ENCODE measurements around the gene MROH8.
"Not testable (repeated sequence)": the region's sequence is repeated elsewhere in the genome, so short reads cannot be mapped to it uniquely, and the experiment has no call there.

The MROH8 gene

GRCh38 chr20:37128803-37129202 lies 50.5 kb downstream of the MROH8 start:
- no peak for TF ChIP-seq TSHZ2 (CRISPR knock-in tag; IDR thresholded peaks at IDR 0.05)
- no peak for TF ChIP-seq CSRNP3 (CRISPR knock-in tag; IDR thresholded peaks at IDR 0.05)
- no peak for TF ChIP-seq GLIS3 (CRISPR knock-in tag; IDR thresholded peaks at IDR 0.05)
- no peak for TF ChIP-seq ISL1 (CRISPR knock-in tag; IDR thresholded peaks at IDR 0.05)
- no peak for TF ChIP-seq POU6F1 (CRISPR knock-in tag; IDR thresholded peaks at IDR 0.05; ENCODE audit: borderline replicate concordance, low read depth)
- TF ChIP-seq ESRRG (CRISPR knock-in tag; IDR thresholded peaks at IDR 0.05): no peak
- TF ChIP-seq ZNF8 (CRISPR knock-in tag; IDR thresholded peaks at IDR 0.05): no peak
- TF ChIP-seq ZC3H10 (CRISPR knock-in tag; IDR thresholded peaks at IDR 0.05): no peak
- TF ChIP-seq TOX (CRISPR knock-in tag; IDR thresholded peaks at IDR 0.05; ENCODE audit: borderline replicate concordance): no peak
- no peak for ATAC-seq

GRCh38 chr20:37126290-37126689 lies 53.1 kb downstream of the MROH8 start:
- not testable (repeated sequence) for ATAC-seq

GRCh38 chr20:37123441-37123840 lies 55.9 kb downstream of the MROH8 start:
- no peak for ATAC-seq
- TF ChIP-seq ZNF70 (CRISPR knock-in tag; IDR thresholded peaks at IDR 0.05) (no peak), BACH2 (CRISPR knock-in tag; IDR thresholded peaks at IDR 0.05; ENCODE audit: borderline replicate concordance) (no peak), SNAI2 (CRISPR knock-in tag; IDR thresholded peaks at IDR 0.05) (no peak), ZNF8 (CRISPR knock-in tag; IDR thresholded peaks at IDR 0.05) (no peak), PPARA (CRISPR knock-in tag; IDR thresholded peaks at IDR 0.05; ENCODE audit: borderline replicate concordance) (no peak), TSHZ2 (CRISPR knock-in tag; IDR thresholded peaks at IDR 0.05) (no peak), CSRNP3 (CRISPR knock-in tag; IDR thresholded peaks at IDR 0.05) (no peak), ZFP3 (CRISPR knock-in tag; IDR thresholded peaks at IDR 0.05) (no peak), ARNTL (CRISPR knock-in tag; IDR thresholded peaks at IDR 0.05; ENCODE audit: borderline replicate concordance, low read depth) (no peak), ZNF565 (CRISPR knock-in tag; conservative IDR thresholded peaks at IDR 0.05; ENCODE audit: low read depth) (no peak)

GRCh38 chr20:37120497-37120896 lies 58.9 kb downstream of the MROH8 start:
- no peak for ATAC-seq
- TF ChIP-seq BACH2 (CRISPR knock-in tag; IDR thresholded peaks at IDR 0.05; ENCODE audit: borderline replicate concordance) (no peak), ZNF8 (CRISPR knock-in tag; IDR thresholded peaks at IDR 0.05) (no peak), CSDC2 (CRISPR knock-in tag; IDR thresholded peaks at IDR 0.05) (no peak), GLIS3 (CRISPR knock-in tag; IDR thresholded peaks at IDR 0.05) (no peak), TSHZ2 (CRISPR knock-in tag; IDR thresholded peaks at IDR 0.05) (no peak), PPARA (CRISPR knock-in tag; IDR thresholded peaks at IDR 0.05; ENCODE audit: borderline replicate concordance) (no peak)

Measured in SK-N-SH treated with all-trans-retinoic acid at 6 μM for 48 hours (cell line).